Skeletal muscle tissue (tissue), 4 donors: ENCODE data around the gene NR6A1. TPM values are rescaled to one million over a fixed set of nuclear protein-coding genes. Genes with fewer than 3 reads are reported as not detected.

Experiments used
- H3K27ac ChIP-seq: one replicate; pipeline ENCODE4 v1.7.0; 2013; ENCODE audit warnings: mild to moderate bottlenecking, low read depth, low read length, inconsistent platforms
- H3K27me3 ChIP-seq, 3 donors: one replicate each; pipeline ENCODE4 v1.7.0; 2013; ENCODE audit warnings: low read length in 3 of 3; ENCODE audit not compliant: control insufficient read depth in 3 of 3, insufficient read depth in 3 of 3
- H3K36me3 ChIP-seq, 3 donors: one replicate each; pipeline ENCODE4 v1.7.0; 2013; ENCODE audit warnings: low read length in 3 of 3; ENCODE audit not compliant: control insufficient read depth in 3 of 3, insufficient read depth in 3 of 3
- H3K4me1 ChIP-seq, 3 donors: one replicate each; pipeline ENCODE4 v1.7.0; 2013; ENCODE audit warnings: low read length in 3 of 3, mild to moderate bottlenecking in 3 of 3; ENCODE audit not compliant: control insufficient read depth in 3 of 3, insufficient read depth in 3 of 3
- H3K4me3 ChIP-seq, 3 donors: one replicate each; pipeline ENCODE4 v1.7.0; 2013; ENCODE audit warnings: low read length in 3 of 3
- H3K9ac ChIP-seq, 3 donors: one replicate each; pipeline ENCODE4 v1.7.0; 2013; ENCODE audit warnings: low read length in 3 of 3, mild to moderate bottlenecking in 3 of 3, moderate library complexity in 2 of 3, low read depth in 1 of 3
- H3K9me3 ChIP-seq, 3 donors: one replicate each; pipeline ENCODE4 v1.7.0; 2013; ENCODE audit warnings: low read length in 3 of 3; ENCODE audit not compliant: control insufficient read depth in 3 of 3
- total RNA-seq: library from RNA; depleted of rRNA; stranded (reverse); fragments of >200 nt; gene quantifications from one replicate; pipeline ENCODE4 v1.2.3, GENCODE V29; 2014
- donor health status: Osteomylitis.

Gene NR6A1
- total RNA-seq, 1 donor from 2014 or later, result 0.52 TPM

DNA sequence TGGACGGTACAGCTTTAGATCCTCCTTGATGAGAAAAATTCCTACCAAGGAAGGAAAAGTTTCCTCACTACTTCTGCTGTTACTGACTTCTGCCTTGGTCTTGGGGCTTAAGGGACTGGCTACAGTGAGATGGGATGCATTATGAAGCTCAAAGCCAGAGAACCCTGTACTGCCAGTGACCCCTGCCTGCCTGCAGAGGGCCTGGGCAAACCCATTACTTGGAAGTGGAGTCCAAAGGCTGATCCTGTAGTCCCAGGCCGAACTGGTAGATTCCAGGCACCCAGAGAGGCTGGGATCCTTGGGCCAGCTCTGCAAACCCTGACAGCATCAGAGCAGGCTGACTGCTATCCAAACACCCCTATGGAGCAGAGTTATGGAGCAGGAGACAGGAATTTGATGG is 238.2 kb downstream of the NR6A1 start:
- H3K27ac ChIP-seq, result no peak overlapping the region

DNA sequence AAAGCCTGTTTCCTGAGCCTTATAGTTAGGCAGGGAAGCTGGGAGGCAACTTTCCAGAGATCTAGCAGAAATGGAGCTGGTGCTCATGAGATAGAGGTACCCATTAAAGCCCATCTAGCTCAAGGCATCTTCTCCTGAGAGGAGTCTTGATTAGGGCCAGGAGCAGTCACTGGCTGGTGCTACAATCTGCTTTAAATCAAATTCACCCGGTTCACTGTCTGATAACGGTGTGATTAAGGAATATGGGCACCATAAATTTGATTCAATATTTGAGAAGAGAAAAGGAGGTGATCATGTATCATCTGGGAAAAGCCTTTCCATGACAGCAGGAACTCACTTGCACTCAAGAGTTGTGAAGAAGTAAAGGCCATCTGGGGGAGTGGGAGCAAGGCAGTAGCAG is 240.0 kb downstream of the NR6A1 start:
- Histone ChIP-seq H3K27ac (no peak overlapping the region), H3K9me3 (no peaks in the 10 kb centered on the region), H3K36me3 (peaks cover under 1 to 8% (median 6%) of the 10 kb centered on the region in 3 donors), H3K4me1 (no peaks in the 10 kb centered on the region), H3K4me3 (no peak overlapping the region), H3K27me3 (no peaks in the 10 kb centered on the region), H3K9ac (no peak overlapping the region)

More for the DNA sequence above, 238.2 kb downstream of the NR6A1 start:
- Histone ChIP-seq H3K4me1 (no peaks in the 10 kb centered on the region), H3K36me3 (peaks cover 2 to 6% (median 3%) of the 10 kb centered on the region in 3 donors), H3K4me3 (no peak overlapping the region), H3K9ac (no peak overlapping the region), H3K9me3 (no peaks in the 10 kb centered on the region), H3K27me3 (no peaks in the 10 kb centered on the region)

DNA sequence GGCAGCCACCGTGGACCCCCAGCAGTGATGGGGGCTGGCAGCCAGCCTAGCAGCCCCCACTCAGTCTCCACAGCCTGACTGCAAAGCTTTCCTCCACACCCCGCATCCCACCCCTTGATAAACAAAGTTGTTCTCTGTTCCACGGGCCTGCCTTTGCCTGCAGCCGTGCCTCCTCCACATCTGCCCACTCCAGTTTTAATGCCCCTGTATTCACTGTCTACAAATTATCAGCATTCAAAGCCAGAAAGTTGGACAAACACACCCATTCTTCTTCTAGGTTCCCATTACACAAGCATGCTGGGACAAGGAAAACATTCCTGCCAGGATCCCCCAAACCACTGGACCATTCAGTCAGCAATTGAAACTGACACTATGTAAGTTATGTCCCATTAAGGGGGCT is 240.9 kb downstream of the NR6A1 start:
- H3K4me3 ChIP-seq, result no peak overlapping the region
- H3K9ac ChIP-seq, result no peak overlapping the region
- H3K4me1 ChIP-seq, result no peaks in the 10 kb centered on the region
- no peaks in the 10 kb centered on the region for H3K27me3 ChIP-seq
- peaks cover 3 to 6% (median 4%) of the 10 kb centered on the region in 3 donors for H3K36me3 ChIP-seq
- no peaks in the 10 kb centered on the region for H3K9me3 ChIP-seq
- H3K27ac ChIP-seq, result no peak overlapping the region

DNA sequence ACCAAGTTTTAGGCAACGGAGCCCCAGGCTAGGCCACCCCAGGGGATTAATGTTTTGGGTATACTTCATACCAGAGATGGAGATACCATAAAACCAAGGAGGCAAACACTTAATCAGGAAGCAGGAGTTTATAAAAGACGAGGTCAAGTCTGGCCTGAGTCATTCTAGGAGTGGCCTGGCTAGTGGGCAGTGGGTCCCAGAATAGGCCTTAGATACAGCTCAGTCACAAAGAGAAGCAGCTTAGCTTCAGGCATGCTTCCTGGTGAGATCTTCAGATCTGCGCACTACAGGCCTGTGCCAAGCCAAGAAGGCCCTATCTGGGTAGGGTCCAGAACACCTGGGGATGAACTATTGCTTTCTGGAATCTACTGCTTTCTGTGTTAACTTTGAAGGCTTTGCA is 243.3 kb downstream of the NR6A1 start:
- Histone ChIP-seq H3K9me3 (no peaks in the 10 kb centered on the region), H3K4me1 (no peaks in the 10 kb centered on the region), H3K27me3 (no peaks in the 10 kb centered on the region), H3K9ac (no peak overlapping the region), H3K4me3 (no peak overlapping the region), H3K27ac (no peak overlapping the region), H3K36me3 (peaks cover 3 to 6% (median 4%) of the 10 kb centered on the region in 3 donors)

DNA sequence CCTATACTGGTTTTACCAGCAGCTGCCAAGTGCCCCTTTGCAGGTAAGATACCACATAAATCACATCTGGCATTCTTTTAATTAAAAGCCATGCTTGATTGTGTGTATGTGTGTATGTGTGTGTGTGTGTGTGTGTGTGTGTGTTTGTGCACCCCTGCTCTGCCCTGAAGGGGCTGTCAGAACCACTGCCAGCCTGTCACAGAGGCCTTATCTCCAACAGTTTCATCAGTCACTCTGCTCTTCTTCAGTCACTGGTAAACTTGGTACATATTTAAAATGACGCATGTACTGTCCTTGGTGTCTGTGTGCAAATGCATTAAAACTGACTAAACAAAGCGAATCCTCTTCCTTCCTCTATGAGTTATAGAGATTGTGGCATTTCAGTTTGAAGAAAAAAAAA is 244.9 kb downstream of the NR6A1 start:
- no peaks in the 10 kb centered on the region for H3K9me3 ChIP-seq
- H3K36me3 ChIP-seq, result peaks cover 3 to 8% (median 6%) of the 10 kb centered on the region in 3 donors
- H3K27me3 ChIP-seq, result no peaks in the 10 kb centered on the region
- no peak overlapping the region for H3K9ac ChIP-seq
- H3K27ac ChIP-seq, result no peak overlapping the region
- no peak overlapping the region for H3K4me3 ChIP-seq
- no peaks in the 10 kb centered on the region for H3K4me1 ChIP-seq

DNA sequence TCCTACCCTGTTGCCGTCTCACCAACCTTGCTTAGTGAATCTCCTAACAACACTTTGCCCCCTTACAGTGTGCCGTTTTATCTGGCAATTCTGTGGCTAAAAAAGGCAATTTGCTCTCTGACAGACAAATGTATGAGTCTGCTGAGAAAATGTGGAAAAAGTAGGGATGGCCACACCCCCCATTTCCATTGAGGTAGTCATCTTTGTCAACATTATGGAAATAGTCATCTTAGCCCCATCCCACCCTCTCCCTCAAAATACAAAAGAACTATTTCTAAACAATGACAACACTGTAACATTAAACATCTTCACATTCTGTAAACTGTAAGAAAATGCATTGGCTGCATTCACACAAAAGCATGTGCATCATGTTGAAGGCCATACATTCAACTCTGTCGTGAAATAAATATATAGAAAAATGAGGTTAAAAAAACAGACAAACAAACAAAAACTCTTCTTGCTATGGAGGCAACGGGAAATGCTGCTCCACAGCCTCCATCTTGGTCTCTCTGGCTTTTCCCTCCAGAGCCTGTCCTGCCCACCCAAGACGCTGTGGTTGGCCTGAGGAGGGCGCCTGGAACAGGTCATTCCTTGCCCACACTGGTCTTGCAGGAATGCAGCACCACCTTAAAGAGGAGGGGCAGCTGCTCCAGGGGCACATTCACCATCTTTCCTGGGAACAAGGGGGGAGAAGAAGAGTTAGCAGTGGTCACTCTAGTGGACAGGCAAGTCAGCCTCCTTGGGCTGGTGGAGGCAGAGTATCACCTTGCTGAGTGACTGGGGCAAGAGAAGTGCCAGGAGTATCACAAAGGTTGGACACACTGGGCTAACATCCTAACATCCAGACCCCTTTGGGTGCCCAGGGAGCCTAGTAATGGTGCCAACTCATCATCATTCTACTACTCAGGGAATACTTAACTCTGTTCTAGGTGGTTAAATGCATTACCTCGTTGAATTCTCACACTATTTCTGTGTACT is 248.7 kb downstream of the NR6A1 start:
- H3K4me3 ChIP-seq, result no peak overlapping the region
- H3K4me1 ChIP-seq, result no peaks in the 10 kb centered on the region
- no peak overlapping the region for H3K9ac ChIP-seq
- peaks cover 3 to 11% (median 8%) of the 10 kb centered on the region in 3 donors for H3K36me3 ChIP-seq
- no peaks in the 10 kb centered on the region for H3K27me3 ChIP-seq
- H3K27ac ChIP-seq, result no peak overlapping the region
- H3K9me3 ChIP-seq, result no peaks in the 10 kb centered on the region

DNA sequence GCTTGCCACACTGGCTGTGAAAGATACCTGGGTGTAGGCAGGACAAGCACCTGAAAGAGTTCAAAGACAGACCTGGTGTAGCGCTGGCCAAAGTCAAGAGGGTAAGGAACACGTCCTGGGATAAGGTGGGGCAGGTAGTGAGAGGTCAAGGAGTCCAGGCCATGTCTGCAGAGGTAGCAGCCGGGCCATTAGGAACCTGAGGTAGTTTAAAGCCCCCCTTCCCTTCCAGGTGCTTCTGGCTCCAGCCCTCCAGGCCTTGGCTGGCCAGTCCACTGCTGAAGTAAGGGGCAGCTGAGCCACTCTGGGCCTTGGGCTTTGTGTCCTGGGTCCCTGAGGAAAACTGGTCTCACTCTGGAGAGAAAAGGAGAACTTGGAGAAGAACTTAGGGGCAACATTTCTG is 250.0 kb downstream of the NR6A1 start:
- Histone ChIP-seq H3K4me1 (no peaks in the 10 kb centered on the region), H3K36me3 (peaks cover 0 to 11% (median 3%) of the 10 kb centered on the region in 3 donors), H3K9ac (no peak overlapping the region), H3K4me3 (no peak overlapping the region), H3K27me3 (no peaks in the 10 kb centered on the region), H3K27ac (no peak overlapping the region), H3K9me3 (no peaks in the 10 kb centered on the region)

DNA sequence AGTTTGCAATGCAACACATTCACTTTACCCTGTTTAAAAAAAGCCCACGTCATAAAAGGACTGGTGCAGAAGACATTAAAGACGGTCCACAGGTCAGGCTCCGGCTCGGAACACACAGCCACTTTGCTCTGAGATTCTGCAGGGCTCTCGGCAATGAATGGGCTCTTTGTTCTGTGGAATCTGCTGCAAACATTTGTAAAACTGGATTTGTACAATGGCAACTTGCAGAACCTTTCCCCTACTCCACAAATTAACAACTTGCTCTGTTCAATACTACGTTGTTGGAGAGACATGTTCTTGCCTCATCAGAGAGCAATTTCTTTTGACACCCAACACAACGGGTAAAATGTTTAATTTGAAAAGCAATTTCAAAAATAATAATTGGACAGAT is 250.9 kb downstream of the NR6A1 start:
- Histone ChIP-seq H3K4me3 (no peak overlapping the region), H3K27me3 (no peaks in the 10 kb centered on the region), H3K36me3 (peaks cover 0 to 8% (median 3%) of the 10 kb centered on the region in 3 donors), H3K9me3 (no peaks in the 10 kb centered on the region), H3K27ac (no peak overlapping the region), H3K4me1 (no peaks in the 10 kb centered on the region), H3K9ac (no peak overlapping the region)

DNA sequence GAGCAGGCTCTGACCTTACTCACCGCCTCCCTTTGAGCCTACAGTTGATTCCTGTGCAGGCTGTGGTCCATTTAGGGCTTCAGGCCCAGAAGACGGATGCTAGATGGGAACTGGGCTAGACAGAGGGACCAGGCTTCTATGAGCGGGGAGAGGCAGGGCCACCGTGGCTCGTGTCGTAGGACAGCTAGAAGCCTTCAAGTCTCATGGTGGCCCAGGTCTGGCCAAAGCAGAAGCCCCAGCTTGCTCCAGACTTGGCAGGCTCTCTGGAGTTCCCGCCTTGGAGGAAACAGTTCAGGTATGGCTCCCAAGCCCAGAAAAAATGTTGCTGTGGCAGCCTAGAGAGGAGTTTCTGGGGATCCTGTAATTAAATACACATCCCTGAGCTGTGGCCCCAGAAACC is 253.0 kb downstream of the NR6A1 start:
- Histone ChIP-seq H3K4me1 (no peaks in the 10 kb centered on the region), H3K27ac (no peak overlapping the region), H3K27me3 (peaks cover 0 to 11% (median 8%) of the 10 kb centered on the region in 3 donors), H3K36me3 (peaks cover 0 to 8% (median 3%) of the 10 kb centered on the region in 3 donors), H3K9me3 (no peaks in the 10 kb centered on the region), H3K4me3 (no peak overlapping the region), H3K9ac (no peak overlapping the region)

DNA sequence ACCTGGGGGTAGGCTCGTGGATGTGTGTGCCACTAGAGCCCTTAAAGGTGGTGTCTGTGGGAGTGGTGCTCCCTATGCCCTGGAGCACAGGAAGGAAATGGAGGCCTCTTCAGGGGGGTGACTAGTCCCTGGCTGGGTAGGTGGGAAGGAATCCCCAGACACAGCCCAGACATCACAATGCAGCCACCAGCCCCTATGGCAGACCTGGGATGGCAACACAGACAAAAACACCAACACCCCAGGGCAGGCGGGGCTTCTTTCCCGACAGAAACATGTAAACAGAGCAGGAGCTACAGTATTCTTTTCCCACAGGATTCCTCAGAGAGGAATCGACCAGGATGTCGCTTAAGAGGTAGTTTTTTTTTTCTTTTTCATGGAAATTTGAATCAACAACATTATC is 253.5 kb downstream of the NR6A1 start:
- no peaks in the 10 kb centered on the region for H3K4me1 ChIP-seq
- no peak overlapping the region for H3K9ac ChIP-seq
- H3K36me3 ChIP-seq, result peaks cover 0 to 7% (median 1%) of the 10 kb centered on the region in 3 donors
- H3K27ac ChIP-seq, result no peak overlapping the region
- no peaks in the 10 kb centered on the region for H3K9me3 ChIP-seq
- no peak overlapping the region for H3K4me3 ChIP-seq
- H3K27me3 ChIP-seq, result peaks cover 0 to 17% (median 8%) of the 10 kb centered on the region in 3 donors
